ENCODE results near the gene CELSR2.

DNA sequence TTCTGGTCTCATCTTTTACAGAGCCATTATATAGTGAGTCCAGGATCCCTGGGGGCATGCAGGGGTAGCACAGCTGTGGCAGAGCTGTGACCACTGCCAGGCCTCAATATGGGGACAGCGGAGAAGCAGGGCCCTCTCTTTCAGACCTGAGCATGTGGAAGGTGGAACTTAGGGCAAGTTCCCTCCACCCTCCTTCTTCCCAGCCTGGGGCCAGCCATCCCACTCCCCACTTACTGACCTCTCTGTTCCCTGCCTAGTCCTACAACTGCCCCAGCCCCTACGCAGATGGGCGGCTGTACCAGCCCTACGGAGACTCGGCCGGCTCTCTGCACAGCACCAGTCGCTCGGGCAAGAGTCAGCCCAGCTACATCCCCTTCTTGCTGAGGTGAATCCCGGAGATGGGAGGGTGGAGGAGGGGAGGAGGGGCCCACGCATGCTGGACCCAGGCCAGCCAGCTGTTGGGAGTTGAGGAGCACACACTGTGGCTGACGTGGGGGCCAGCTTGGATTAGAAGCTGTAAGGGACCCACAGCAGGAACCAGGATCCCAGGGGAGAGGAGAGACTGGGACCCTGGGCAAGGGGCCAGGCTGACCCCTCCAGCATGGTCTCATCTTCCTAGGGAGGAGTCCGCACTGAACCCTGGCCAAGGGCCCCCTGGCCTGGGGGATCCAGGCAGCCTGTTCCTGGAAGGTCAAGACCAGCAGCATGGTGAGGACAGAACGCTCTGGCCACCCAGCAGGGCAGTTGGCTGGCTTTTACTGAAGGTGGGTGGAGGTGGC is 22.9 kb downstream of the CELSR2 start:
- TF ChIP-seq CTCF (IDR thresholded peaks at IDR 0.05) (no peak), EZH2 (IDR thresholded peaks at IDR 0.05; ENCODE audit: borderline replicate concordance, insufficient read depth, low read depth, low read length, poor library complexity, severe bottlenecking) (no peak)

All from B cell (primary cell).